Measurements from ENCODE around the gene CPSF4.

The CPSF4 gene

GRCh38 chr7:99485094-99485493 lies 46.4 kb downstream of the CPSF4 start (continued):
- TF ChIP-seq ZBTB11 (tag by site-specific recombination; conservative IDR thresholded peaks at IDR 0.05; ENCODE audit: low read depth) (no peak), ZNF560 (tag by site-specific recombination; IDR thresholded peaks at IDR 0.05; ENCODE audit: borderline replicate concordance) (no peak), MEIS1 (CRISPR knock-in tag; IDR thresholded peaks at IDR 0.05; ENCODE audit: borderline replicate concordance) (no peak), IKZF3 (tag by site-specific recombination; IDR thresholded peaks at IDR 0.05) (no peak), ZNF324 (tag by site-specific recombination; IDR thresholded peaks at IDR 0.05) (no peak), ZNF155 (tag by site-specific recombination; IDR thresholded peaks at IDR 0.05) (no peak), ZNF510 (tag by site-specific recombination; IDR thresholded peaks at IDR 0.05; ENCODE audit: insufficient replicate concordance) (no peak), SCRT1 (tag by site-specific recombination; IDR thresholded peaks at IDR 0.05; ENCODE audit: borderline replicate concordance) (no peak), ZNF132 (tag by site-specific recombination; IDR thresholded peaks at IDR 0.05; ENCODE audit: borderline replicate concordance) (no peak), WT1 (tag by site-specific recombination; IDR thresholded peaks at IDR 0.05) (no peak), OSR2 (tag by site-specific recombination; IDR thresholded peaks at IDR 0.05) (no peak), ZBTB8A (tag by site-specific recombination; IDR thresholded peaks at IDR 0.05) (no peak), ZNF701 (tag by site-specific recombination; IDR thresholded peaks at IDR 0.05) (no peak)

- peaks cover 2 to 29% of the 10 kb centered on the region in 2 experiments; a peak in 2 of 3 replicates for H3K36me3 ChIP-seq (ENCODE audit: control insufficient read depth in 2 of 2, insufficient read depth in 1 of 2, low read length in 2 of 2)
- H3K9me3 ChIP-seq (ENCODE audit: control insufficient read depth, insufficient read depth, low read depth, low read length): no peaks in the 10 kb centered on the region
- H3K4me3 ChIP-seq (ENCODE audit: low read depth, low read length): no peak overlapping the region
- POLR2A ChIA-PET: interaction anchor here (1.0 kb wide), 1 partner anchor 39 kb away, joined by 3 read pairs; no protein-coding TSS in a partner anchor
- CTCF ChIA-PET: interaction anchor here (0.6 kb wide), 1 partner anchor 597 kb away, joined by 3 read pairs; no protein-coding TSS in a partner anchor
- no peaks in the 10 kb centered on the region for H3K4me1 ChIP-seq (ENCODE audit: control insufficient read depth, insufficient read depth, low read length)
- no peak overlapping the region for H3K27ac ChIP-seq (ENCODE audit: extremely low read depth, low read depth, low read length)
- TF ChIP-seq ZEB2 (tag by site-specific recombination; IDR thresholded peaks at IDR 0.05) (no peak), ELK4 (IDR thresholded peaks at IDR 0.05; ENCODE audit: borderline replicate concordance, low read depth, low read length) (no peak), PRDM4 (tag by site-specific recombination; IDR thresholded peaks at IDR 0.05) (no peak), ZNF223 (tag by site-specific recombination; IDR thresholded peaks at IDR 0.05) (no peak), GLIS1 (tag by site-specific recombination; IDR thresholded peaks at IDR 0.05) (no peak), ZNF140 (tag by site-specific recombination; IDR thresholded peaks at IDR 0.05) (no peak), ZBTB20 (tag by site-specific recombination; IDR thresholded peaks at IDR 0.05) (no peak), ZNF514 (tag by site-specific recombination; IDR thresholded peaks at IDR 0.05) (no peak), MEIS1 (CRISPR knock-in tag; IDR thresholded peaks at IDR 0.05; ENCODE audit: borderline replicate concordance) (no peak), YY1 (tag by site-specific recombination; IDR thresholded peaks at IDR 0.05) (no peak), ZNF645 (tag by site-specific recombination; IDR thresholded peaks at IDR 0.05) (no peak), ZBTB44 (tag by site-specific recombination; IDR thresholded peaks at IDR 0.05) (no peak), ZBTB1 (tag by site-specific recombination; IDR thresholded peaks at IDR 0.05) (no peak), ZFP41 (tag by site-specific recombination; IDR thresholded peaks at IDR 0.05; ENCODE audit: borderline replicate concordance) (no peak), KLF9 (tag by site-specific recombination; IDR thresholded peaks at IDR 0.05; ENCODE audit: low read depth) (no peak), ZBTB17 (tag by site-specific recombination; IDR thresholded peaks at IDR 0.05) (no peak), ZFHX2 (tag by site-specific recombination; conservative IDR thresholded peaks at IDR 0.05) (no peak)
Observed at GRCh38 chr7:99489235-99489634, 50.5 kb downstream of the CPSF4 start.
